ENCODE results near the gene C19orf47.

- TF ChIP-seq CTCF (IDR thresholded peaks at IDR 0.05; ENCODE audit: low read length), result no peak
- no peak for TF ChIP-seq EZH2 (optimal IDR thresholded peaks at IDR 0.05; ENCODE audit: low read depth, low read length)
- TF ChIP-seq EZH2phosphoT487 (IDR thresholded peaks at IDR 0.05; ENCODE audit: low read length), result no peak
Observed at GRCh38 chr19:40383668-40384248, 35.6 kb upstream of the C19orf47 start.
